Nephron (organoid): Measurements from ENCODE around the gene DYNC1I2.

Experiments used
- H3K27ac Mint-ChIP-seq, 3 experiments: 2 replicates each; pipeline ENCODE4 v1.8.0; 2020; ENCODE audit warnings: mixed read lengths in 3 of 3, mild to moderate bottlenecking in 2 of 3, moderate library complexity in 1 of 3
- H3K27me3 Mint-ChIP-seq: 2 replicates; pipeline ENCODE4 v1.8.0; 2021; ENCODE audit warnings: low read depth, mild to moderate bottlenecking, moderate library complexity, mixed read lengths
- H3K36me3 Mint-ChIP-seq: 2 replicates; pipeline ENCODE4 v1.8.0; 2020; ENCODE audit warnings: low read depth, mixed read lengths
- H3K4me1 Mint-ChIP-seq: 2 replicates; pipeline ENCODE4 v1.8.0; 2020; ENCODE audit warnings: mixed read lengths
- H3K4me3 Mint-ChIP-seq, 3 experiments: 2 replicates each; pipeline ENCODE4 v1.8.0; 2020; ENCODE audit warnings: mild to moderate bottlenecking in 3 of 3, mixed read lengths in 3 of 3, moderate library complexity in 2 of 3
- H3K9me3 Mint-ChIP-seq: 2 replicates; pipeline ENCODE4 v1.8.0; 2020; ENCODE audit warnings: mixed read lengths
- CTCF ChIP-seq, 3 experiments: fragments of 200-600 bp; sonication (generic); IDR thresholded peaks; one replicate each; pipeline ENCODE4 v1.5.0; 2021; ENCODE audit warnings: antibody characterized with exemption in 3 of 3; ENCODE audit not compliant: unreplicated experiment in 3 of 3

DYNC1I2 gene

GRCh38 chr2:171687287-171688128 lies at the start of gene DYNC1I2:
Gene DYNC1I2, plus strand, starts transcription at chr2:171687469. Its CDS starts 2,687 bp downstream, at chr2:171690156.
- peak in 1 of 3 experiments; percentile 1 for TF ChIP-seq CTCF (IDR thresholded peaks at IDR 0.05; ENCODE audit: unreplicated experiment in 3 of 3)
- Mint-ChIP-seq H3K36me3 (peaks cover 16% of the 10 kb centered on the region), H3K4me1 (peaks cover 11% of the 10 kb centered on the region), H3K27ac (peak within 1 kb of the TSS; percentile 91 to 98 (median 95)), H3K4me3 (peak within 1 kb of the TSS; percentile 90 to 91 (median 90)), H3K27me3 (no peaks in the 10 kb centered on the region), H3K9me3 (no peaks in the 10 kb centered on the region)

- no peak overlapping the region for H3K27ac Mint-ChIP-seq
- peaks cover 4% of the 10 kb centered on the region for H3K27me3 Mint-ChIP-seq
- H3K36me3 Mint-ChIP-seq = no peaks in the 10 kb centered on the region
- H3K9me3 Mint-ChIP-seq = peaks cover 30% of the 10 kb centered on the region
- no peak overlapping the region for H3K4me3 Mint-ChIP-seq
- TF ChIP-seq CTCF (IDR thresholded peaks at IDR 0.05; ENCODE audit: unreplicated experiment in 3 of 3) = no peak
- no peaks in the 10 kb centered on the region for H3K4me1 Mint-ChIP-seq
Observed at GRCh38 chr2:171651667-171652415, 35.4 kb upstream of the DYNC1I2 start.

GRCh38 chr2:171652416-171652785 lies 34.9 kb upstream of the DYNC1I2 start:
- no peak for TF ChIP-seq CTCF (IDR thresholded peaks at IDR 0.05; ENCODE audit: unreplicated experiment in 3 of 3)
- Mint-ChIP-seq H3K9me3 (peaks cover 30% of the 10 kb centered on the region), H3K27me3 (peaks cover 4% of the 10 kb centered on the region), H3K4me3 (no peak overlapping the region), H3K27ac (no peak overlapping the region), H3K36me3 (no peaks in the 10 kb centered on the region), H3K4me1 (no peaks in the 10 kb centered on the region)

GRCh38 chr2:171655586-171655985 lies 31.7 kb upstream of the DYNC1I2 start:
- H3K4me1 Mint-ChIP-seq = no peaks in the 10 kb centered on the region
- no peak for TF ChIP-seq CTCF (IDR thresholded peaks at IDR 0.05; ENCODE audit: unreplicated experiment in 3 of 3)
- no peaks in the 10 kb centered on the region for H3K36me3 Mint-ChIP-seq
- H3K9me3 Mint-ChIP-seq = peaks cover 13% of the 10 kb centered on the region
- peaks cover 4% of the 10 kb centered on the region for H3K27me3 Mint-ChIP-seq
- H3K4me3 Mint-ChIP-seq = no peak overlapping the region
- H3K27ac Mint-ChIP-seq = no peak overlapping the region

- no peak for TF ChIP-seq CTCF (IDR thresholded peaks at IDR 0.05; ENCODE audit: unreplicated experiment in 3 of 3)
- Mint-ChIP-seq H3K36me3 (no peaks in the 10 kb centered on the region), H3K9me3 (no peaks in the 10 kb centered on the region), H3K27me3 (peaks cover 9% of the 10 kb centered on the region), H3K27ac (no peak overlapping the region), H3K4me3 (no peak overlapping the region), H3K4me1 (no peaks in the 10 kb centered on the region)
Observed at GRCh38 chr2:171667041-171667440, 20.2 kb upstream of the DYNC1I2 start.
